DND-41 (cell line): ENCODE results near the gene HSPA2.

ENCODE experiments used
- EZH2 ChIP-seq: IDR thresholded peaks from 3 replicates; pipeline ENCODE4 v1.6.1; 2012; ENCODE audit warnings: borderline replicate concordance, low read depth, mild to moderate bottlenecking, moderate library complexity, low read length, inconsistent platforms; ENCODE audit not compliant: severe bottlenecking
- TF ChIP-seq, protein P1 (sequence below): IDR thresholded peaks from 2 replicates; pipeline ENCODE4 v1.5.1; 2012; ENCODE audit warnings: borderline replicate concordance, low read length, moderate library complexity, mild to moderate bottlenecking; ENCODE audit not compliant: poor library complexity, severe bottlenecking; ENCODE audit errors: extremely low read depth

DNA sequence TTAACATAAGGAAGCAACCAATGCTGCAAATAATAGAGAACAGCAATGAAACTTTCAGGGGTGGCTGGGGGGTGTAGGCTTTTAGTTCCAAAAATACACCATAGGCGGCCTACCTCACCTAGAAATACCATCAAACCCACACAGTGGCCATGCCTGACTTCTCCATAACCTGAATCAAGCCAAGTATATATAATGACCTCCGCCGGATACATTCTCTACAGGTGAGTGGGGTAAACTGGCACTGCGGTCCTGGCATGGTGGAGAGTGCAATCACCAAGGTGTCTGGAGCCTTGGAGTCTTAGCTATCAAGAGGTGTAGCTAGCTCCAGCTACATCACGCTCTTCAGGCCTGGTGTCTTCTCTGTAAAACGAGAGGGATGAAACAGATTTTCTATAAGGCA, 38.1 kb upstream of the HSPA2 start:
- TF ChIP-seq, protein P1, sequence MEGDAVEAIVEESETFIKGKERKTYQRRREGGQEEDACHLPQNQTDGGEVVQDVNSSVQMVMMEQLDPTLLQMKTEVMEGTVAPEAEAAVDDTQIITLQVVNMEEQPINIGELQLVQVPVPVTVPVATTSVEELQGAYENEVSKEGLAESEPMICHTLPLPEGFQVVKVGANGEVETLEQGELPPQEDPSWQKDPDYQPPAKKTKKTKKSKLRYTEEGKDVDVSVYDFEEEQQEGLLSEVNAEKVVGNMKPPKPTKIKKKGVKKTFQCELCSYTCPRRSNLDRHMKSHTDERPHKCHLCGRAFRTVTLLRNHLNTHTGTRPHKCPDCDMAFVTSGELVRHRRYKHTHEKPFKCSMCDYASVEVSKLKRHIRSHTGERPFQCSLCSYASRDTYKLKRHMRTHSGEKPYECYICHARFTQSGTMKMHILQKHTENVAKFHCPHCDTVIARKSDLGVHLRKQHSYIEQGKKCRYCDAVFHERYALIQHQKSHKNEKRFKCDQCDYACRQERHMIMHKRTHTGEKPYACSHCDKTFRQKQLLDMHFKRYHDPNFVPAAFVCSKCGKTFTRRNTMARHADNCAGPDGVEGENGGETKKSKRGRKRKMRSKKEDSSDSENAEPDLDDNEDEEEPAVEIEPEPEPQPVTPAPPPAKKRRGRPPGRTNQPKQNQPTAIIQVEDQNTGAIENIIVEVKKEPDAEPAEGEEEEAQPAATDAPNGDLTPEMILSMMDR = no peak
- TF ChIP-seq EZH2 = no peak
